Activated CD4-positive, alpha-beta T cell treated with anti-CD3 and anti-CD28 coated beads, Interleukin-2, amount 50 U/mL, for 1 hour (primary cell): ENCODE data around the gene FNDC4.
A peak's percentile ranks its signal among the peaks of the same experiment; 100 is the strongest.

ENCODE experiments used
- DNase-seq: peaks from one replicate; pipeline ENCODE4 v3.0.0-alpha.2; 2020

Gene FNDC4

DNA sequence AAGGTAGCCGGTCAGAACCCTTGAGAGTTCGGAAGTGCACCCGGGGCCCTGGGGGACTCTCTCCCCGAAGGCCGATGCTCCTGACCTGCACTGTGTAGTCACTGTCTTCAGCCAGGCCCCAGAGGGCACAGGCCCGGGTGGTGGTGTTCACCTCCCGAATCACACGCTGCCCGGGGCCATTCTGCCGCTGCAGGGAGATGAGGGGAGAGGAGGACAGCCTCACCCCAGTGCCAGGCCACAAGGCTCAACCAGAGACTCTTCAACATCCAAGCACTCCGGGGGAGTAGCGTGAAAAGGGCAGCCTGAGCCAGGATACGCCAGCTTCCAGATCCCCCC lies 1.1 kb downstream of the FNDC4 start:
- DNase-seq: no peak

- DNase-seq: no peak
Measured at GRCh38 chr2:27492557-27492956, 2.4 kb downstream of the FNDC4 start.

DNA sequence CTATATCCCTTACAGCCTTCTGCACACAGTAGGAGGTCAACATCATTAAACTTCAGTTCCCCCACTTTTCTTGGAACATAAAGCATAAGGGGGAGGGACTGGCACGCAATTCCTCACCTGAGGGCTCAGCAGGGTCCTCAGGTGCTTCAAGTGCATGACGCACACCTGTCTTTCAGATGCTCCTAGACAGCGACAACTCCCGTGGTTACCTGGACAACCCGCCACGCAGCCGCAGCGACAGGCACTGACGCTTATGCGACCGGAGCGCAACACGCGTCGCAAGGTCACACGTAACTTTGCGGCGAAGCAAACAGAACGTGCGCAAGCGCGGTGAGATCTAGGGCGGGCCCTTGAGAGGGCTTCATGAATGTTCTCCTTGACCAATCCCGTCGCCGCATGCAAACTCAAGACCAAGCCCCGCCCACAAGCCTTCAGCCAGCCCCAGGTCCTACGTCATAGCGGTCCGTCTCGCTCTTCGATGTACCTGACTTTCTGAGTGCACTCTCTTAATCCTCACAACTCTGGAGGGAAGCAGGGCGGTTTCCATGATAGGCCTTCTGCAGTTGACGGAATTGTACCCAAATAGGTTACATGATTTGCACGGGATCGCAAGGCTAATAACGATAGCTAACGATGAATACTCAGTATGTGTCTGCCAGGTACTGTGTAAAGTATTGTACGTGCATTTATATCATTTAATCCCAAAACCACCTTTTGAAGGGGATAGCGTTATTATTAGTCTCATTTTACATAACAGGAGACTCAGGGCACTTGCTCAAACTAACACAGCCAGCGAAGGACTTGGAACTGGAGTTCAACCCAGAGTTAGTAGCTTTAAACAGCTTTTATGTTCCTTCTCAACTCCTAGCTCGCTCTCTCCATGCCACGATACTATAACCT lies 5.3 kb downstream of the FNDC4 start, which contains the start of gene IFT172:
TSS of gene IFT172 (minus strand) at position 246 of the 900 bp plus-strand sequence. CDS start at position 156, 90 bp downstream.
- peak; percentile 99 for DNase-seq

- peak; percentile 24 for DNase-seq
Measured at GRCh38 chr2:27489118-27489497, 5.9 kb downstream of the FNDC4 start.

- no peak for DNase-seq
Measured at GRCh38 chr2:27485496-27485895, 9.5 kb downstream of the FNDC4 start.

DNA sequence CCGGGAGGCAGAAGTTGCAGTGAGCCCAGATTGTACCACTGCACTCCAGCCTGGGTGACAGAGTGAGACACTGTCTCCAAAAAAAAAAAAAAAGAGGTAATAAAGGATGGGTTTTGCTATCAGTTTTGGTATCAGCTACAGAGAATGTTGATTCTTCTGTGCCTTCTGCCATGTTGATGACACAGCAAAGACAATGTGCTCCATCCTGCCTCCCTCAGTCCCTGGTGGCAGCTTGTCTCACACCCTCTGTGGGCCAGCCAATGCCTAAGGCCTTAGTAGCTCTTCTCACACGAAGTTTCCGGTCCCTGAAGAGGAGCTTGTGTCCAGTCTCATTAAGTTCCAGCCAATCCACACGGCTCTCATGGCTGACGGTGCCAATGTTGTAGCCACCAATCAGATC lies 23.0 kb downstream of the FNDC4 start:
- DNase-seq: no peak

- no peak for DNase-seq
Measured at GRCh38 chr2:27464443-27464842, 30.6 kb downstream of the FNDC4 start.

GRCh38 chr2:27461118-27461517 lies 33.9 kb downstream of the FNDC4 start:
- DNase-seq: no peak

DNA sequence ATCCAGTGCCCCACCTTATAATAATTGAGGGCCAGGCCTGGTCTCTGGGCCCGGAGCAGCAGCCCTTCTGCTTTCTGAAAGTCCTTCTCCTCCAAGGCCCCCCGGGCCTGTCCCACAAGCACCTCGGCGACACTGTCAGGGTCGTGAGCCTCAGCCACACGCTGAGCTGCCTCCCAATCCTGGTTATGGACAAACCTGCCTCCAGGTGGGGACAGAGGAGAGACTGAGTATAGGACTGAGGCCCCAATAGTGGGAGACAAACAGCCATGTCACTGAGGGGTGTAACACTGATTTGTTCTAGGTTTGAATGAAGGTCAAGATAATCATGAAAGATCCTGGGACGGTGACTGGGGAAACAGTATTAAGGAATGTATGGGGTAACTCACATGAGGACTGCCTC lies 41.0 kb downstream of the FNDC4 start:
- DNase-seq: no peak

DNA sequence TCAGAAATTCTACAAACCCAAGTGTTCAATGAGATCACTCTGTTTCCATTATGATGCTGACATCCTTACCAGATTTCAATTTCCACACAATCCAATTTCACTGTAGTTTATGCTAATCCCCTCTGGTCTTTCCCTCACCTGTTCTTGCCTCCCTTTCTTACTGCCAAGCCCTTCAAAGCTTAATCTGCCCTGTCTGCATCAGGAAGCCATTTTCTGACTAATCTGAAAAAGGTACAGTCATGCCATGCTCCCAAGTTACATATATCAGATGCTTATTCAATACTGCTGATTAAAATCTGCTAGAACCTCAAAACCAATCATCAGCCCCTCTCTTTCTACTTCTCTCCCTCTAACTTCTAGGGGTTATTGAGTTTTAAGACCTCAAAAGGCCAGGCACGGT lies 43.9 kb downstream of the FNDC4 start:
- no peak for DNase-seq

- DNase-seq: no peak
Measured at GRCh38 chr2:27448381-27448780, 46.6 kb downstream of the FNDC4 start.

- no peak for DNase-seq
Measured at GRCh38 chr2:27446057-27446456, 48.9 kb downstream of the FNDC4 start.

DNA sequence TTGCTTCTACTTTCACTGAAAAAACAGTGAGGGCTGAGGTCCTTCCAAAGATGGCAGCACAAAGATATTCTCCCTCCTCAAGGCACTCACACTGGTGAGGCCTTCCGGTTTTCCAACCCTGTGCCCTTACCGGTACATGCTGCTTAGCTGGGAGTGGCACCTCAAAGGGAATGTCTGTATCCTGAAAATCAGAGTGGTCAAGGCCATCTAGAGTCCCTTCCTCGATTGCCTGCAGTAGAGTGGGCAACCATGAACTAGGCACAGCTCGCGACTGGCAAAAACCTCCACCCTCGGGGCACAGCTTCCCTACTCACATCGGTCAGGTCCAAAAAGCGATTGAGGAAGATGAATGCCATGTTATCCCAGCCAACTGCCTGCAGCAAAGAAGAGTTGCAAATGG lies 49.4 kb downstream of the FNDC4 start:
- no peak for DNase-seq

DNA sequence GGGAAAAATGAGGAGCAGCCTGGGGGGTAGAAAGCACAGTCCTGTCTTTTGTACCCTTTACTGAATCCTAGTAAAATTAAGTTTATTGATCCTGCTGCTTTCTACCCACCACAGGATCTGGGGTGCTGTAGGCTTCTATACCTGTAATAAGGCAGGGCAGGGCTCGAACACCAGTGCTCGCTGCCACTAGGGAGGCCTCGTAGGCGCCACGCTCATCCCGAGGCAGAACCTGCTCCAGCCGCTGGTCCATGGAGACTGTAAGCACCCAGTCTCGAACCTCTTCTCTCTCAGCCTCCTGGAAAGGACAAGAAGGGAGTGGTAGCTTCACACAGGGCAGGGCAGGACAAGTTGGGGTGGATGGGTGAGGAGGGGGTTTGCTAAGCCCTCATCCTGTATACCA lies 49.8 kb downstream of the FNDC4 start:
- DNase-seq: no peak

DNA sequence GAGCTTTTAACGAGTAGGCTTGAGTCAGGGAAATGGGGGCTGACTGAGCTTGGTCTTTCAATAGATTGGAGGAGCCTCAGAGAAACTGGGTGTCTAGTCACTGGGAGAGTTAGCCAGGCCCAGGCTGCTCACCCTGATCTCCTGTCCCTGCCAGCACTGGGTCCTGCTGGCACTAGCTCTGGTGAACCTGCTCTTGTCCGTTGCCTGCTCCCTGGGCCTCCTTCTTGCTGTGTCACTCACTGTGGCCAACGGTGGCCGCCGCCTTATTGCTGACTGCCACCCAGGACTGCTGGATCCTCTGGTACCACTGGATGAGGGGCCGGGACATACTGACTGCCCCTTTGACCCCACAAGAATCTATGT lies 52.1 kb downstream of the FNDC4 start:
- no peak for DNase-seq

DNA sequence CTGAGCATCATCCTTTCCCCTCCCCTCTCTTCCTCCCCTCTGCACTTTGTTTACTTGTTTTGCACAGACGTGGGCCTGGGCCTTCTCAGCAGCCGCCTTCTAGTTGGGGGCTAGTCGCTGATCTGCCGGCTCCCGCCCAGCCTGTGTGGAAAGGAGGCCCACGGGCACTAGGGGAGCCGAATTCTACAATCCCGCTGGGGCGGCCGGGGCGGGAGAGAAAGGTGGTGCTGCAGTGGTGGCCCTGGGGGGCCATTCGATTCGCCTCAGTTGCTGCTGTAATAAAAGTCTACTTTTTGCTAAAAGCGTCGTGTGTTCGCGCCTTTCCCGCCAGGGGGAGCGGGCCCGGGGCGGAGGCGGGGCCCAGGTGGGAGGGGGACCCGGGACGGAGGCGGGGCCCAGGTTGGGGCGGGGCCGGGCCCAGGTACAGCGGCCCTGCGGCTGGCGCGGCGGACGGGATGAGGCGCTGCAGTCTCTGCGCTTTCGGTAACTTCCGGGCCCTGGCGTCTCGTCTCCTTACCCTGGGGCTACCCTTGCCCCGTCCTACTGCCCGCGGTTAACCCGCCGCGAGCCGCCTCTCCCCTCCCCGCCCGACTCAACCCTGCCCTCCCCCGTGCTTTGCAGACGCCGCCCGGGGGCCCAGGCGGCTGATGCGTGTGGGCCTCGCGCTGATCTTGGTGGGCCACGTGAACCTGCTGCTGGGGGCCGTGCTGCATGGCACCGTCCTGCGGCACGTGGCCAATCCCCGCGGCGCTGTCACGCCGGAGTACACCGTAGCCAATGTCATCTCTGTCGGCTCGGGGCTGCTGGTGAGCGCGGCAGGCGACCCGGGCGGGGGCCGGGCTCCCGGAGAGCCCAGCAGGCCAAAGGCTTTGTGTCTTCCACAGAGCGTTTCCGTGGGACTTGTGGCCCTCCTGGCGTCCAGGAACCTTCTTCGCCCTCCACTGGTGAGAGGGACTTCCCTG lies 52.8 kb downstream of the FNDC4 start, which contains the start of gene KRTCAP3:
TSS of gene KRTCAP3 (plus strand) at position 424 of the 962 bp plus-strand sequence. CDS start at position 456, 32 bp downstream.
- DNase-seq: peak; percentile 62
